ENCODE results near the gene STX16.
A peak's percentile ranks its signal among the peaks of the same experiment; 100 is the strongest.

STX16 gene

GRCh38 chr20:58617158-58617557 is 33.9 kb upstream of the STX16 start:
- ATAC-seq, result no peak
- TF ChIP-seq TSHZ2 (CRISPR knock-in tag; IDR thresholded peaks at IDR 0.05), result no peak
- TF ChIP-seq ZC3H10 (CRISPR knock-in tag; IDR thresholded peaks at IDR 0.05), result no peak
- TF ChIP-seq, protein P1, sequence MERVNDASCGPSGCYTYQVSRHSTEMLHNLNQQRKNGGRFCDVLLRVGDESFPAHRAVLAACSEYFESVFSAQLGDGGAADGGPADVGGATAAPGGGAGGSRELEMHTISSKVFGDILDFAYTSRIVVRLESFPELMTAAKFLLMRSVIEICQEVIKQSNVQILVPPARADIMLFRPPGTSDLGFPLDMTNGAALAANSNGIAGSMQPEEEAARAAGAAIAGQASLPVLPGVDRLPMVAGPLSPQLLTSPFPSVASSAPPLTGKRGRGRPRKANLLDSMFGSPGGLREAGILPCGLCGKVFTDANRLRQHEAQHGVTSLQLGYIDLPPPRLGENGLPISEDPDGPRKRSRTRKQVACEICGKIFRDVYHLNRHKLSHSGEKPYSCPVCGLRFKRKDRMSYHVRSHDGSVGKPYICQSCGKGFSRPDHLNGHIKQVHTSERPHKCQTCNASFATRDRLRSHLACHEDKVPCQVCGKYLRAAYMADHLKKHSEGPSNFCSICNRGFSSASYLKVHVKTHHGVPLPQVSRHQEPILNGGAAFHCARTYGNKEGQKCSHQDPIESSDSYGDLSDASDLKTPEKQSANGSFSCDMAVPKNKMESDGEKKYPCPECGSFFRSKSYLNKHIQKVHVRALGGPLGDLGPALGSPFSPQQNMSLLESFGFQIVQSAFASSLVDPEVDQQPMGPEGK (CRISPR knock-in tag; IDR thresholded peaks at IDR 0.05; ENCODE audit: borderline replicate concordance), result no peak
- no peak for TF ChIP-seq CSRNP3 (CRISPR knock-in tag; IDR thresholded peaks at IDR 0.05)
- no peak for TF ChIP-seq OSR1 (CRISPR knock-in tag; IDR thresholded peaks at IDR 0.05)
- TF ChIP-seq ARNTL (CRISPR knock-in tag; IDR thresholded peaks at IDR 0.05; ENCODE audit: borderline replicate concordance, low read depth), result no peak
- no peak for TF ChIP-seq SNAI2 (CRISPR knock-in tag; IDR thresholded peaks at IDR 0.05)
- TF ChIP-seq BACH2 (CRISPR knock-in tag; IDR thresholded peaks at IDR 0.05; ENCODE audit: borderline replicate concordance), result no peak
- TF ChIP-seq, protein P2, sequence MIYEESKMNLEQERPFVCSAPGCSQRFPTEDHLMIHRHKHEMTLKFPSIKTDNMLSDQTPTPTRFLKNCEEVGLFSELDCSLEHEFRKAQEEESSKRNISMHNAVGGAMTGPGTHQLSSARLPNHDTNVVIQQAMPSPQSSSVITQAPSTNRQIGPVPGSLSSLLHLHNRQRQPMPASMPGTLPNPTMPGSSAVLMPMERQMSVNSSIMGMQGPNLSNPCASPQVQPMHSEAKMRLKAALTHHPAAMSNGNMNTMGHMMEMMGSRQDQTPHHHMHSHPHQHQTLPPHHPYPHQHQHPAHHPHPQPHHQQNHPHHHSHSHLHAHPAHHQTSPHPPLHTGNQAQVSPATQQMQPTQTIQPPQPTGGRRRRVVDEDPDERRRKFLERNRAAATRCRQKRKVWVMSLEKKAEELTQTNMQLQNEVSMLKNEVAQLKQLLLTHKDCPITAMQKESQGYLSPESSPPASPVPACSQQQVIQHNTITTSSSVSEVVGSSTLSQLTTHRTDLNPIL (CRISPR knock-in tag; IDR thresholded peaks at IDR 0.05; ENCODE audit: low read depth), result no peak
- TF ChIP-seq TOX (CRISPR knock-in tag; IDR thresholded peaks at IDR 0.05; ENCODE audit: borderline replicate concordance), result no peak
- no peak for TF ChIP-seq ZNF70 (CRISPR knock-in tag; IDR thresholded peaks at IDR 0.05)
- TF ChIP-seq PPARA (CRISPR knock-in tag; IDR thresholded peaks at IDR 0.05; ENCODE audit: borderline replicate concordance), result no peak
- no peak for TF ChIP-seq ESRRG (CRISPR knock-in tag; IDR thresholded peaks at IDR 0.05)
- no peak for TF ChIP-seq ZFP3 (CRISPR knock-in tag; IDR thresholded peaks at IDR 0.05)
- no peak for TF ChIP-seq POU6F1 (CRISPR knock-in tag; IDR thresholded peaks at IDR 0.05; ENCODE audit: borderline replicate concordance, low read depth)
- TF ChIP-seq GLIS3 (CRISPR knock-in tag; IDR thresholded peaks at IDR 0.05), result no peak

GRCh38 chr20:58618351-58619076 is 32.6 kb upstream of the STX16 start:
- no peak for ATAC-seq
- TF ChIP-seq, protein P2 (CRISPR knock-in tag; IDR thresholded peaks at IDR 0.05; ENCODE audit: low read depth), result no peak
- TF ChIP-seq RARB (CRISPR knock-in tag; IDR thresholded peaks at IDR 0.05) (no peak), ZNF70 (CRISPR knock-in tag; IDR thresholded peaks at IDR 0.05) (0 out of 2 replicates have a peak, but pooled peaks have one; percentile 17)

Measured in SK-N-SH treated with all-trans-retinoic acid at 6 μM for 48 hours (cell line).